Upper lobe of left lung (tissue), 4 donors: ENCODE data around the gene SMYD5.

Experiments
- EP300 ChIP-seq, 4 donors: sonication (generic); formaldehyde crosslinking; IDR thresholded peaks; one replicate each; pipeline ENCODE4 v1.5.1; 2017; ENCODE audit warnings: antibody characterized with exemption in 4 of 4, control low read depth in 2 of 4
- TF ChIP-seq, protein P1 (sequence below), 6 experiments: fragments of 450-650 bp in 4 of 6; fragments of 200-600 bp in 2 of 6; sonication (generic) in 2 of 6; IDR thresholded peaks; one replicate each; pipeline ENCODE4 v1.5.1; 2016 to 2019; ENCODE audit warnings: antibody characterized with exemption in 6 of 6

GRCh38 chr2:73253901-73254300 is 39.9 kb downstream of the SMYD5 start:
- no peak for TF ChIP-seq EP300 (IDR thresholded peaks at IDR 0.05)
- TF ChIP-seq, protein P1, sequence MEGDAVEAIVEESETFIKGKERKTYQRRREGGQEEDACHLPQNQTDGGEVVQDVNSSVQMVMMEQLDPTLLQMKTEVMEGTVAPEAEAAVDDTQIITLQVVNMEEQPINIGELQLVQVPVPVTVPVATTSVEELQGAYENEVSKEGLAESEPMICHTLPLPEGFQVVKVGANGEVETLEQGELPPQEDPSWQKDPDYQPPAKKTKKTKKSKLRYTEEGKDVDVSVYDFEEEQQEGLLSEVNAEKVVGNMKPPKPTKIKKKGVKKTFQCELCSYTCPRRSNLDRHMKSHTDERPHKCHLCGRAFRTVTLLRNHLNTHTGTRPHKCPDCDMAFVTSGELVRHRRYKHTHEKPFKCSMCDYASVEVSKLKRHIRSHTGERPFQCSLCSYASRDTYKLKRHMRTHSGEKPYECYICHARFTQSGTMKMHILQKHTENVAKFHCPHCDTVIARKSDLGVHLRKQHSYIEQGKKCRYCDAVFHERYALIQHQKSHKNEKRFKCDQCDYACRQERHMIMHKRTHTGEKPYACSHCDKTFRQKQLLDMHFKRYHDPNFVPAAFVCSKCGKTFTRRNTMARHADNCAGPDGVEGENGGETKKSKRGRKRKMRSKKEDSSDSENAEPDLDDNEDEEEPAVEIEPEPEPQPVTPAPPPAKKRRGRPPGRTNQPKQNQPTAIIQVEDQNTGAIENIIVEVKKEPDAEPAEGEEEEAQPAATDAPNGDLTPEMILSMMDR (IDR thresholded peaks at IDR 0.05) = no peak
